ENCODE results near the gene ATP5MC3.

DNA sequence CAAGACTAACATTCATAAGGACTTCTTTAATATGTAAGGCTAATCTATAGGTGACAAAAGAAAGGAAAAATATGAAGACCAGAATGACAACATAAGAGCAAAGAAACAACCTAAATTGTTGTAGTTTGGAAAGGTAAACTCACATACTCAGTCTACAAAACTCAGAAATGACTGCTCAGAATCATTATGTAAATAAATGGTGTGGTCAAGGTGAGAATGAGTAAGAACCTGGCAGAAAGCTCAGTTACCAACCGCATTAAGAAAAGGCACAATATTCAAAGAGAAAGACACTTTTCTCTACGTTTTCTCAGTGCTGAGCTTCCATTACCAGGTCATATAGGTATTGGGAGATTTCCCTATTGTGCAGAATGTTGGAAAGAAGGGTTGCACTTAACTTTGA lies 29.3 kb downstream of the ATP5MC3 start:
- TF ChIP-seq EZH2 (IDR thresholded peaks at IDR 0.05; ENCODE audit: borderline replicate concordance, low read length) = no peak
- TF ChIP-seq, protein P1, sequence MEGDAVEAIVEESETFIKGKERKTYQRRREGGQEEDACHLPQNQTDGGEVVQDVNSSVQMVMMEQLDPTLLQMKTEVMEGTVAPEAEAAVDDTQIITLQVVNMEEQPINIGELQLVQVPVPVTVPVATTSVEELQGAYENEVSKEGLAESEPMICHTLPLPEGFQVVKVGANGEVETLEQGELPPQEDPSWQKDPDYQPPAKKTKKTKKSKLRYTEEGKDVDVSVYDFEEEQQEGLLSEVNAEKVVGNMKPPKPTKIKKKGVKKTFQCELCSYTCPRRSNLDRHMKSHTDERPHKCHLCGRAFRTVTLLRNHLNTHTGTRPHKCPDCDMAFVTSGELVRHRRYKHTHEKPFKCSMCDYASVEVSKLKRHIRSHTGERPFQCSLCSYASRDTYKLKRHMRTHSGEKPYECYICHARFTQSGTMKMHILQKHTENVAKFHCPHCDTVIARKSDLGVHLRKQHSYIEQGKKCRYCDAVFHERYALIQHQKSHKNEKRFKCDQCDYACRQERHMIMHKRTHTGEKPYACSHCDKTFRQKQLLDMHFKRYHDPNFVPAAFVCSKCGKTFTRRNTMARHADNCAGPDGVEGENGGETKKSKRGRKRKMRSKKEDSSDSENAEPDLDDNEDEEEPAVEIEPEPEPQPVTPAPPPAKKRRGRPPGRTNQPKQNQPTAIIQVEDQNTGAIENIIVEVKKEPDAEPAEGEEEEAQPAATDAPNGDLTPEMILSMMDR (IDR thresholded peaks at IDR 0.05; ENCODE audit: low read length) = no peak
